Fibroblast of lung (primary cell): ENCODE measurements around the gene AQP9. TPM values are rescaled to one million over a fixed set of nuclear protein-coding genes. Genes with fewer than 3 reads are reported as not detected.

Source experiments
- DNase-seq, 2 donors: peaks; one replicate each; pipeline versions ENCODE4 v3.0.0 to v3.0.0-alpha.2; 2010; ENCODE audit warnings: low read depth in 2 of 2
- H2AFZ ChIP-seq: 2 replicates; pipeline ENCODE4 v1.5.1; 2012; ENCODE audit warnings: low read length, control low read depth, inconsistent platforms
- H3K27ac ChIP-seq: 2 replicates; pipeline ENCODE4 v1.5.1; 2011; ENCODE audit warnings: low read length, control low read depth; ENCODE audit not compliant: insufficient read depth
- H3K27me3 ChIP-seq: 2 replicates; pipeline ENCODE4 v1.5.1; 2011; ENCODE audit warnings: mild to moderate bottlenecking, low read length; ENCODE audit not compliant: control insufficient read depth, insufficient read depth
- H3K36me3 ChIP-seq: 2 replicates; pipeline ENCODE4 v1.5.1; 2011; ENCODE audit warnings: low read length; ENCODE audit not compliant: control insufficient read depth, insufficient read depth
- H3K4me1 ChIP-seq: 2 replicates; pipeline ENCODE4 v1.5.1; 2011; ENCODE audit warnings: low read length; ENCODE audit not compliant: control insufficient read depth, insufficient read depth; ENCODE audit errors: extremely low read depth
- H3K4me2 ChIP-seq: 2 replicates; pipeline ENCODE4 v1.5.1; 2011; ENCODE audit warnings: low read length, control low read depth; ENCODE audit not compliant: insufficient read depth; ENCODE audit errors: extremely low read depth
- H3K4me3 ChIP-seq, 4 experiments: fragments of 200-600 bp in 1 of 4; sonication (generic) in 1 of 4; replicated peaks in 1 of 4; 2 replicates each; pipeline ENCODE4 v1.5.1; 2011 to 2016; ENCODE audit warnings: low read length in 4 of 4, low read depth in 3 of 4, mild to moderate bottlenecking in 3 of 4, control low read depth in 2 of 4, inconsistent platforms in 1 of 4, mixed read lengths in 1 of 4; ENCODE audit not compliant: insufficient read depth in 1 of 4; ENCODE audit errors: control extremely low read depth in 1 of 4
- H3K79me2 ChIP-seq: 2 replicates; pipeline ENCODE4 v1.5.1; 2012; ENCODE audit warnings: mild to moderate bottlenecking, low read length, inconsistent platforms; ENCODE audit not compliant: control insufficient read depth, insufficient read depth
- H3K9ac ChIP-seq: 2 replicates; pipeline ENCODE4 v1.5.1; 2011; ENCODE audit warnings: mild to moderate bottlenecking, low read length, control low read depth; ENCODE audit not compliant: insufficient read depth
- H3K9me3 ChIP-seq: 2 replicates; pipeline ENCODE4 v1.5.1; 2012; ENCODE audit warnings: low read depth, low read length; ENCODE audit not compliant: control insufficient read depth, insufficient read depth
- H4K20me1 ChIP-seq: 2 replicates; pipeline ENCODE4 v1.5.1; 2011; ENCODE audit warnings: low read length; ENCODE audit not compliant: control insufficient read depth, insufficient read depth; ENCODE audit errors: extremely low read depth
- EZH2 ChIP-seq: IDR thresholded peaks from 2 replicates; pipeline ENCODE4 v1.5.1; 2012; ENCODE audit warnings: low read length, control low read depth, mild to moderate bottlenecking; ENCODE audit errors: missing control alignments
- polyA plus RNA-seq, 2 donors: library from polyadenylated mRNA; depleted of rRNA in 1 of 2; stranded (reverse) in 1 of 2; unstranded in 1 of 2; fragments of >200 nt; gene quantifications; 2 replicates each; pipeline ENCODE4 v1.2.1, GENCODE V29; 2011 to 2012; ENCODE audit warnings: missing spikeins in 1 of 2
- total RNA-seq: library from RNA; depleted of rRNA; stranded (reverse); fragments of >200 nt; gene quantifications from 2 replicates; pipeline ENCODE4 v1.2.1, GENCODE V29; 2014
- TF ChIP-seq, protein P1 (sequence below), 2 donors: IDR thresholded peaks in 1 of 2; conservative IDR thresholded peaks in 1 of 2; 1 replicate in 1 of 2; 2 replicates in 1 of 2; pipeline ENCODE4 v1.5.1; 2011 to 2012; ENCODE audit warnings: low read length in 2 of 2, control low read depth in 1 of 2, inconsistent platforms in 1 of 2, low read depth in 1 of 2, mild to moderate bottlenecking in 1 of 2

The AQP9 gene
- total and polyA plus RNA-seq, 2 donors (not counting 1 experiment from before 2014, with no cell fraction given), result not detected

DNA sequence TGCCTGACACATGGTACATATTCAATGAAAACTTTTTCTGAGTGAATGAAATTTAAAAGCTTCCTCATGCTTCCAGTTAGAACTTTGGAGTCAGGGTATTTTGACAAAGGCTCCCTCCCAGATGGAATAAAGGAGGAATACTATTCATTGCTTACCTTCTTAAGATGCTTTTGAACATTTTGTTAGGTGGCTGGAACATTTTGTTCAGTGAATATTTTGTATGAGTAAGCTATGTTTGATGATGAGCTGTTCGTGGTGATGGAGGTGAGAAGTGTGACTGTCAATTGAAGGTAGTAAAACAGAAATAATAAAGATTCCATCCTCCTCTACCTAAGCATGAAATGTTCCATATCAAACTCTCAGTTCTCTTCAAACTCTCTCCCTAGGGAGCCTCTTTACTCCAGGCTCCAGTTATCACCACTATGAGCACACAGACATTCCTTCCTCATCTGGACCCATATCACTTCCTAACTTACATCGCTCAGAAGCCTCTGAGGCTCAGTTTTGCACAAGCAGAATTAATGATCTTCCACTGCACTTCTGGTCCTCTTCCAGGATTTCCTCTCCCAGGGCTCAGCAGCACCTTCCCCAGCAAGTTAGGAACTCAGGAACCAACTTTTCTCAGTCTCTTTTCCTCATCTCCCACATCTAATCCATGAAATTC is 2.5 kb upstream of the AQP9 start:
- no peak for DNase-seq
- Histone ChIP-seq H3K79me2 (no peaks in the 10 kb centered on the region), H3K4me1 (no peaks in the 10 kb centered on the region), H3K36me3 (no peaks in the 10 kb centered on the region), H3K9me3 (no peaks in the 10 kb centered on the region), H3K27me3 (no peaks in the 10 kb centered on the region), H3K9ac (no peak overlapping the region), H4K20me1 (no peaks in the 10 kb centered on the region), H2AFZ (no peak overlapping the region), H3K4me3 (no peak overlapping the region), H3K27ac (no peak overlapping the region), H3K4me2 (no peak overlapping the region)
- no peak for TF ChIP-seq EZH2
- TF ChIP-seq, protein P1, sequence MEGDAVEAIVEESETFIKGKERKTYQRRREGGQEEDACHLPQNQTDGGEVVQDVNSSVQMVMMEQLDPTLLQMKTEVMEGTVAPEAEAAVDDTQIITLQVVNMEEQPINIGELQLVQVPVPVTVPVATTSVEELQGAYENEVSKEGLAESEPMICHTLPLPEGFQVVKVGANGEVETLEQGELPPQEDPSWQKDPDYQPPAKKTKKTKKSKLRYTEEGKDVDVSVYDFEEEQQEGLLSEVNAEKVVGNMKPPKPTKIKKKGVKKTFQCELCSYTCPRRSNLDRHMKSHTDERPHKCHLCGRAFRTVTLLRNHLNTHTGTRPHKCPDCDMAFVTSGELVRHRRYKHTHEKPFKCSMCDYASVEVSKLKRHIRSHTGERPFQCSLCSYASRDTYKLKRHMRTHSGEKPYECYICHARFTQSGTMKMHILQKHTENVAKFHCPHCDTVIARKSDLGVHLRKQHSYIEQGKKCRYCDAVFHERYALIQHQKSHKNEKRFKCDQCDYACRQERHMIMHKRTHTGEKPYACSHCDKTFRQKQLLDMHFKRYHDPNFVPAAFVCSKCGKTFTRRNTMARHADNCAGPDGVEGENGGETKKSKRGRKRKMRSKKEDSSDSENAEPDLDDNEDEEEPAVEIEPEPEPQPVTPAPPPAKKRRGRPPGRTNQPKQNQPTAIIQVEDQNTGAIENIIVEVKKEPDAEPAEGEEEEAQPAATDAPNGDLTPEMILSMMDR (conservative IDR thresholded peaks at IDR 0.05 in 1 of 2, IDR thresholded peaks at IDR 0.05 in 1 of 2; ENCODE audit: low read depth in 1 of 2, low read length in 2 of 2), result no peak

DNA sequence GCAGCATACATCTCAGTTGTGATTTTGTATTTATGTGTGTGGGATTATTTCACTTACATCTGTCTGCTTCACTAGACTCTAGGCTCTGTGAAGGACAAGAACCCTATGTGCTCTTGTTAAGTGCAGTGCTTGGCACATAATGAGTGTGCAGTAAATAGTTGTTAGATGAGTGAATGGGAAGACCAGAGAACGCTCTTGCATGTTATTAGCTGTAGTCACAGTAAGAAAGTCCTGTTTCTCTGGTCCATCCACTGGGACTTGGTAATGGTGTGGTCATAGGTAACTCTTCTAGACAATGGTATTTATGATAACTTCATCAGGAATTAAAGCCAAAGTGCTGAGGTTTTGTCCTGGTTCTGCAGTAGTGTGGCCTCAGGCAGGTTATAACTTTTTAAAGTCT is 1.4 kb upstream of the AQP9 start:
- H3K4me1 ChIP-seq, result no peaks in the 10 kb centered on the region
- H3K36me3 ChIP-seq, result no peaks in the 10 kb centered on the region
- no peak overlapping the region for H3K4me2 ChIP-seq
- no peaks in the 10 kb centered on the region for H4K20me1 ChIP-seq
- no peak overlapping the region for H3K4me3 ChIP-seq
- TF ChIP-seq, protein P1 (conservative IDR thresholded peaks at IDR 0.05 in 1 of 2, IDR thresholded peaks at IDR 0.05 in 1 of 2; ENCODE audit: low read depth in 1 of 2, low read length in 2 of 2), result no peak
- TF ChIP-seq EZH2, result no peak
- H3K9me3 ChIP-seq, result no peaks in the 10 kb centered on the region
- H2AFZ ChIP-seq, result no peak overlapping the region
- H3K79me2 ChIP-seq, result no peaks in the 10 kb centered on the region
- H3K27me3 ChIP-seq, result no peaks in the 10 kb centered on the region
- DNase-seq, result no peak
- H3K27ac ChIP-seq, result no peak overlapping the region
- H3K9ac ChIP-seq, result no peak overlapping the region

DNA sequence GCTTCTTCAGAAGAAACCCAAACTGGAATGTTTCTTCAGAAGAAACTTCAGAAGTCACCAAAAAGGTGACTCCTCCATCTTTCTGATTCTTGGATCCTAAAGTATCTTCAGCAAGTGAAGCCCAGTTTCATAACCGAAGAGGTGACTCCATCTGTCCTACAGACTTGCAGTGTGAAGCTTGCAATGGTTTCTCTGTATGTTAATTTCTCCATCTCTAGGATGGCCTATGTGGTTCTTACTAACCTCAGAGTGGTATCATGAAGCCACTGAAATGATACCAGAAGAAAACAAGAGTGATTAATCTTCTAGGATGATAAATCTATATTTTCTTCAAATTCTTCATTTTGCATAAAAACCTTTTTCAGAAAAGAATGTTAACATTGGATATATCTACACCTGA is 495 bp upstream of the AQP9 start:
- Histone ChIP-seq H3K9me3 (no peaks in the 10 kb centered on the region), H3K4me1 (no peaks in the 10 kb centered on the region), H3K4me2 (no peak overlapping the region), H3K79me2 (no peaks in the 10 kb centered on the region), H3K36me3 (no peaks in the 10 kb centered on the region), H2AFZ (no peak overlapping the region), H3K9ac (no peak overlapping the region), H3K27ac (no peak overlapping the region), H3K27me3 (no peaks in the 10 kb centered on the region), H3K4me3 (no peak overlapping the region), H4K20me1 (no peaks in the 10 kb centered on the region)
- no peak for DNase-seq
- TF ChIP-seq, protein P1 (conservative IDR thresholded peaks at IDR 0.05 in 1 of 2, IDR thresholded peaks at IDR 0.05 in 1 of 2; ENCODE audit: low read depth in 1 of 2, low read length in 2 of 2), result no peak
